K562 (cell line): Measurements from ENCODE around the gene TRMT1. TPM values are rescaled to one million over a fixed set of nuclear protein-coding genes. Genes with fewer than 3 reads are reported as not detected.

Source experiments
- BRF1 ChIP-seq: IDR thresholded peaks from 3 replicates; pipeline ENCODE4 v1.6.1; 2011; ENCODE audit warnings: borderline replicate concordance, mild to moderate bottlenecking; ENCODE audit not compliant: insufficient read length; ENCODE audit errors: extremely low read depth
- CBX3 ChIP-seq, 2 experiments: IDR thresholded peaks; 1 replicate in 1 of 2; 2 replicates in 1 of 2; pipeline ENCODE4 v1.6.1; 2012; ENCODE audit warnings: inconsistent platforms in 2 of 2, low read length in 2 of 2, borderline replicate concordance in 1 of 2, control low read depth in 1 of 2
- ZNF121 ChIP-seq: sonication (generic); formaldehyde crosslinking; conservative IDR thresholded peaks from 2 replicates; pipeline ENCODE4 v1.8.0; 2022; ENCODE audit warnings: missing genetic modification reagents
- ZNF551 ChIP-seq: fragments of 250-450 bp; sonication (Bioruptor Pico); IDR thresholded peaks from 2 replicates; pipeline ENCODE4 v1.5.0; 2021; ENCODE audit warnings: mild to moderate bottlenecking, moderate library complexity
- ZNF584 ChIP-seq: fragments of 200-800 bp; sonication (Bioruptor generic); IDR thresholded peaks from 2 replicates; pipeline ENCODE4 v1.6.1; 2016; ENCODE audit warnings: low read depth, mild to moderate bottlenecking, missing genetic modification characterization, missing compliant biosample characterization
- polyA plus RNA-seq, 8 experiments: library from polyadenylated mRNA; depleted of rRNA in 4 of 8; stranded (reverse) in 5 of 8; unstranded in 3 of 8; fragments of >200 nt; fragmentation: Nextera tagmentation in 2 of 8; fragmentation: Illumina TruSeq in 1 of 8; extraction: Ambion mirVana in 2 of 8; extraction: Trizol in 1 of 8; gene quantifications; 2 replicates each; pipeline versions ENCODE4 v1.2.1 to v1.2.3, GENCODE V29; 2011 to 2014; ENCODE audit warnings: inconsistent platforms in 1 of 8, missing spikeins in 1 of 8
- total RNA-seq, 7 experiments: library from RNA; depleted of rRNA in 6 of 7; stranded (reverse); fragments of >200 nt in 6 of 7; fragmentation: Illumina TruSeq in 2 of 7; extraction: Trizol in 2 of 7; gene quantifications; 2 replicates each; pipeline versions ENCODE4 v1.2.1 to v1.2.3, GENCODE V29; 2011 to 2021; ENCODE audit warnings: low replicate concordance in 1 of 7
- TF ChIP-seq, protein P1 (sequence below): fragments of 200-600 bp; sonication (generic); IDR thresholded peaks from one replicate; pipeline ENCODE4 v1.6.1; 2012; ENCODE audit warnings: mild to moderate bottlenecking, low read depth, low read length, inconsistent platforms
- TF ChIP-seq, protein P2 (sequence below): fragments of 250-450 bp; sonication (Bioruptor Pico); IDR thresholded peaks from 2 replicates; pipeline ENCODE4 v1.8.0; 2021; ENCODE audit warnings: mild to moderate bottlenecking, moderate library complexity
- TF ChIP-seq, protein P3 (sequence below): fragments of 450-650 bp; IDR thresholded peaks from 2 replicates; pipeline ENCODE4 v1.6.1; 2016; ENCODE audit warnings: antibody characterized with exemption
- TF ChIP-seq, protein P4 (sequence below): fragments of 450-650 bp; IDR thresholded peaks from 2 replicates; pipeline ENCODE4 v1.6.1; 2016; ENCODE audit warnings: low read depth, mild to moderate bottlenecking, moderate library complexity
- TF ChIP-seq, protein P5 (sequence below): fragments of 250-450 bp; sonication (Bioruptor Pico); IDR thresholded peaks from 2 replicates; pipeline ENCODE4 v1.5.0; 2021

The TRMT1 gene
- total and polyA plus RNA-seq, 9 of the 15 experiments (the other 6 are each of a cell fraction or from before 2014, with no cell fraction given) = 5.8 to 158 (median 54.3) TPM

DNA sequence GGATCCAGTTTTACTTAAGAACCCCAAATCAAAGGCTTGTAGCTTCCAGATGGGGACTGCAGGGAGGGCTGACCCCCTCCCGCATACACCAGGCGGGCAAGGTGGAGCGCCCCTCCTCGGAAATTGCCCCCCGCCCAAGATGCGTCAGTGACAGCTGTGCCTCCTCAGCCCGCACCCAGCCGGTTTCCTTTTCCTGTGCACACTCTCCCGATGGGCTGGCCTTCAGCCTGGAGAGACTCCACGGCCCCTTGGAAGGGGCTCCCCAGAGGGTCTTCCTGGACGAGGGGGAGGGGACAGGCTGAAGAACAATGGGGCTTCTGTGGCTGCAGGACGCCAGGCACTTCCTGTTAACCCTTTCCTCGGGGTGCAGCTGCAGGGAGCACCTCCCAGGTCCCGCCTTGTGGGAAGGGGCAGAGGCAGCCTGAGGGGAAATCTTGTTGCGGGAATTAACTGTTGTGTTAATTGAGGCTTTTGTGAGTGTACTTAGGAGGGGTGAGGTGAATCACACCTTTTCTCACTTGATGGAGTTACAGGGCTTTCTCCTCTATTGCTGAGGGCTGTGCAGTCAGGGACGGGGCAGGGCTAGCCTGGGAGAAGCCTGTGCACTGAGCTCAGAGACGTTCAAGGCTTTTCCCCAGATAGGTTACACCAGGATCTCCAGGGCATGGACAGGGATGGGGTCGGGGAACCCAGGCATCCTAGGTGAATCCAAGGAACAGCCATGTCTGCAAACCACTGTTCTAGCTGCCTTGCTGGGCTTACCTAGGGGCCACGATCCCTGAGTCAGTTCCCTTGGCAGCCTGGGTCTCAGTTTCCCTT is 48.0 kb upstream of the TRMT1 start (continued):
- TF ChIP-seq, protein P1, sequence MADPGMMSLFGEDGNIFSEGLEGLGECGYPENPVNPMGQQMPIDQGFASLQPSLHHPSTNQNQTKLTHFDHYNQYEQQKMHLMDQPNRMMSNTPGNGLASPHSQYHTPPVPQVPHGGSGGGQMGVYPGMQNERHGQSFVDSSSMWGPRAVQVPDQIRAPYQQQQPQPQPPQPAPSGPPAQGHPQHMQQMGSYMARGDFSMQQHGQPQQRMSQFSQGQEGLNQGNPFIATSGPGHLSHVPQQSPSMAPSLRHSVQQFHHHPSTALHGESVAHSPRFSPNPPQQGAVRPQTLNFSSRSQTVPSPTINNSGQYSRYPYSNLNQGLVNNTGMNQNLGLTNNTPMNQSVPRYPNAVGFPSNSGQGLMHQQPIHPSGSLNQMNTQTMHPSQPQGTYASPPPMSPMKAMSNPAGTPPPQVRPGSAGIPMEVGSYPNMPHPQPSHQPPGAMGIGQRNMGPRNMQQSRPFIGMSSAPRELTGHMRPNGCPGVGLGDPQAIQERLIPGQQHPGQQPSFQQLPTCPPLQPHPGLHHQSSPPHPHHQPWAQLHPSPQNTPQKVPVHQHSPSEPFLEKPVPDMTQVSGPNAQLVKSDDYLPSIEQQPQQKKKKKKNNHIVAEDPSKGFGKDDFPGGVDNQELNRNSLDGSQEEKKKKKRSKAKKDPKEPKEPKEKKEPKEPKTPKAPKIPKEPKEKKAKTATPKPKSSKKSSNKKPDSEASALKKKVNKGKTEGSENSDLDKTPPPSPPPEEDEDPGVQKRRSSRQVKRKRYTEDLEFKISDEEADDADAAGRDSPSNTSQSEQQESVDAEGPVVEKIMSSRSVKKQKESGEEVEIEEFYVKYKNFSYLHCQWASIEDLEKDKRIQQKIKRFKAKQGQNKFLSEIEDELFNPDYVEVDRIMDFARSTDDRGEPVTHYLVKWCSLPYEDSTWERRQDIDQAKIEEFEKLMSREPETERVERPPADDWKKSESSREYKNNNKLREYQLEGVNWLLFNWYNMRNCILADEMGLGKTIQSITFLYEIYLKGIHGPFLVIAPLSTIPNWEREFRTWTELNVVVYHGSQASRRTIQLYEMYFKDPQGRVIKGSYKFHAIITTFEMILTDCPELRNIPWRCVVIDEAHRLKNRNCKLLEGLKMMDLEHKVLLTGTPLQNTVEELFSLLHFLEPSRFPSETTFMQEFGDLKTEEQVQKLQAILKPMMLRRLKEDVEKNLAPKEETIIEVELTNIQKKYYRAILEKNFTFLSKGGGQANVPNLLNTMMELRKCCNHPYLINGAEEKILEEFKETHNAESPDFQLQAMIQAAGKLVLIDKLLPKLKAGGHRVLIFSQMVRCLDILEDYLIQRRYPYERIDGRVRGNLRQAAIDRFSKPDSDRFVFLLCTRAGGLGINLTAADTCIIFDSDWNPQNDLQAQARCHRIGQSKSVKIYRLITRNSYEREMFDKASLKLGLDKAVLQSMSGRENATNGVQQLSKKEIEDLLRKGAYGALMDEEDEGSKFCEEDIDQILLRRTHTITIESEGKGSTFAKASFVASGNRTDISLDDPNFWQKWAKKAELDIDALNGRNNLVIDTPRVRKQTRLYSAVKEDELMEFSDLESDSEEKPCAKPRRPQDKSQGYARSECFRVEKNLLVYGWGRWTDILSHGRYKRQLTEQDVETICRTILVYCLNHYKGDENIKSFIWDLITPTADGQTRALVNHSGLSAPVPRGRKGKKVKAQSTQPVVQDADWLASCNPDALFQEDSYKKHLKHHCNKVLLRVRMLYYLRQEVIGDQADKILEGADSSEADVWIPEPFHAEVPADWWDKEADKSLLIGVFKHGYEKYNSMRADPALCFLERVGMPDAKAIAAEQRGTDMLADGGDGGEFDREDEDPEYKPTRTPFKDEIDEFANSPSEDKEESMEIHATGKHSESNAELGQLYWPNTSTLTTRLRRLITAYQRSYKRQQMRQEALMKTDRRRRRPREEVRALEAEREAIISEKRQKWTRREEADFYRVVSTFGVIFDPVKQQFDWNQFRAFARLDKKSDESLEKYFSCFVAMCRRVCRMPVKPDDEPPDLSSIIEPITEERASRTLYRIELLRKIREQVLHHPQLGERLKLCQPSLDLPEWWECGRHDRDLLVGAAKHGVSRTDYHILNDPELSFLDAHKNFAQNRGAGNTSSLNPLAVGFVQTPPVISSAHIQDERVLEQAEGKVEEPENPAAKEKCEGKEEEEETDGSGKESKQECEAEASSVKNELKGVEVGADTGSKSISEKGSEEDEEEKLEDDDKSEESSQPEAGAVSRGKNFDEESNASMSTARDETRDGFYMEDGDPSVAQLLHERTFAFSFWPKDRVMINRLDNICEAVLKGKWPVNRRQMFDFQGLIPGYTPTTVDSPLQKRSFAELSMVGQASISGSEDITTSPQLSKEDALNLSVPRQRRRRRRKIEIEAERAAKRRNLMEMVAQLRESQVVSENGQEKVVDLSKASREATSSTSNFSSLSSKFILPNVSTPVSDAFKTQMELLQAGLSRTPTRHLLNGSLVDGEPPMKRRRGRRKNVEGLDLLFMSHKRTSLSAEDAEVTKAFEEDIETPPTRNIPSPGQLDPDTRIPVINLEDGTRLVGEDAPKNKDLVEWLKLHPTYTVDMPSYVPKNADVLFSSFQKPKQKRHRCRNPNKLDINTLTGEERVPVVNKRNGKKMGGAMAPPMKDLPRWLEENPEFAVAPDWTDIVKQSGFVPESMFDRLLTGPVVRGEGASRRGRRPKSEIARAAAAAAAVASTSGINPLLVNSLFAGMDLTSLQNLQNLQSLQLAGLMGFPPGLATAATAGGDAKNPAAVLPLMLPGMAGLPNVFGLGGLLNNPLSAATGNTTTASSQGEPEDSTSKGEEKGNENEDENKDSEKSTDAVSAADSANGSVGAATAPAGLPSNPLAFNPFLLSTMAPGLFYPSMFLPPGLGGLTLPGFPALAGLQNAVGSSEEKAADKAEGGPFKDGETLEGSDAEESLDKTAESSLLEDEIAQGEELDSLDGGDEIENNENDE = no peak
- TF ChIP-seq CBX3 (IDR thresholded peaks at IDR 0.05; ENCODE audit: borderline replicate concordance in 1 of 2, low read length in 2 of 2) (no peak), ZNF551 (no peak), ZNF121 (CRISPR knock-in tag) (no peak), BRF1 (no peak), ZNF584 (no peak)
- TF ChIP-seq, protein P2, sequence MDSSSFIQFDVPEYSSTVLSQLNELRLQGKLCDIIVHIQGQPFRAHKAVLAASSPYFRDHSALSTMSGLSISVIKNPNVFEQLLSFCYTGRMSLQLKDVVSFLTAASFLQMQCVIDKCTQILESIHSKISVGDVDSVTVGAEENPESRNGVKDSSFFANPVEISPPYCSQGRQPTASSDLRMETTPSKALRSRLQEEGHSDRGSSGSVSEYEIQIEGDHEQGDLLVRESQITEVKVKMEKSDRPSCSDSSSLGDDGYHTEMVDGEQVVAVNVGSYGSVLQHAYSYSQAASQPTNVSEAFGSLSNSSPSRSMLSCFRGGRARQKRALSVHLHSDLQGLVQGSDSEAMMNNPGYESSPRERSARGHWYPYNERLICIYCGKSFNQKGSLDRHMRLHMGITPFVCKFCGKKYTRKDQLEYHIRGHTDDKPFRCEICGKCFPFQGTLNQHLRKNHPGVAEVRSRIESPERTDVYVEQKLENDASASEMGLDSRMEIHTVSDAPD = no peak
- TF ChIP-seq, protein P3, sequence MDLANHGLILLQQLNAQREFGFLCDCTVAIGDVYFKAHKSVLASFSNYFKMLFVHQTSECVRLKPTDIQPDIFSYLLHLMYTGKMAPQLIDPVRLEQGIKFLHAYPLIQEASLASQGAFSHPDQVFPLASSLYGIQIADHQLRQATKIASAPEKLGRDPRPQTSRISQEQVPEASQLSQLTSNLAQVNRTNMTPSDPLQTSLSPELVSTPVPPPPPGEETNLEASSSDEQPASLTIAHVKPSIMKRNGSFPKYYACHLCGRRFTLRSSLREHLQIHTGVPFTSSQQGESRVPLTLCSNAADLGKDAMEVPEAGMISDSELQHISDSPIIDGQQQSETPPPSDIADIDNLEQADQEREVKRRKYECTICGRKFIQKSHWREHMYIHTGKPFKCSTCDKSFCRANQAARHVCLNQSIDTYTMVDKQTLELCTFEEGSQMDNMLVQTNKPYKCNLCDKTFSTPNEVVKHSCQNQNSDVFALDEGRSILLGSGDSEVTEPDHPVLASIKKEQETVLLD = peak; percentile 80
- TF ChIP-seq, protein P4, sequence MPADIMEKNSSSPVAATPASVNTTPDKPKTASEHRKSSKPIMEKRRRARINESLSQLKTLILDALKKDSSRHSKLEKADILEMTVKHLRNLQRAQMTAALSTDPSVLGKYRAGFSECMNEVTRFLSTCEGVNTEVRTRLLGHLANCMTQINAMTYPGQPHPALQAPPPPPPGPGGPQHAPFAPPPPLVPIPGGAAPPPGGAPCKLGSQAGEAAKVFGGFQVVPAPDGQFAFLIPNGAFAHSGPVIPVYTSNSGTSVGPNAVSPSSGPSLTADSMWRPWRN = no peak
- TF ChIP-seq, protein P5, sequence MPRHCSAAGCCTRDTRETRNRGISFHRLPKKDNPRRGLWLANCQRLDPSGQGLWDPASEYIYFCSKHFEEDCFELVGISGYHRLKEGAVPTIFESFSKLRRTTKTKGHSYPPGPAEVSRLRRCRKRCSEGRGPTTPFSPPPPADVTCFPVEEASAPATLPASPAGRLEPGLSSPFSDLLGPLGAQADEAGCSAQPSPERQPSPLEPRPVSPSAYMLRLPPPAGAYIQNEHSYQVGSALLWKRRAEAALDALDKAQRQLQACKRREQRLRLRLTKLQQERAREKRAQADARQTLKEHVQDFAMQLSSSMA (CRISPR knock-in tag) = no peak
